T-helper 9 cell (primary cell): ENCODE data around the gene MBD2.
"Not testable (repeated sequence)": the region's sequence is repeated elsewhere in the genome, so short reads cannot be mapped to it uniquely, and the experiment has no call there.

Source experiments
- DNase-seq: peaks from one replicate; pipeline ENCODE4 v3.0.0-alpha.2; 2020

The MBD2 gene

DNA sequence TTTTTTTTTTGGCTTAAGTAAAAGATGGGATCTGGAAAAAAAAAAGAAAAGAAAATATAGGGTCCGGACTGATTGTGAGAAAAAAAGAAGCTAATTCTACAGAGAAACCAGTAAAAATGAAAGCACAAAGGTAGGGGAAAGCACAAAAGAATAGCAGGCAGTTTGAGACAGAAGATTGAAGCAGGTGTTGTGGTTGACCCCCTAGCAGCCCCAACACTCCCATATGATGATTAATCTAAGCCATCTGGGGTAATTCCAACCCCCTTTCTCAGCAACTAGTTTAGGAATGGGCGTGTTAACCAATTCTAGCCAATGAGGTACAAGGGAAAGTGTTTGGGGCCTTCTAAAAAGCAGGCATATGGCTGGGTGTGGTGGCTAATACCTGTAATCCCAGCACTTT lies 77.0 kb downstream of the MBD2 start:
- no peak for DNase-seq

GRCh38 chr18:54141041-54141608 lies 83.3 kb downstream of the MBD2 start:
- no peak for DNase-seq

DNA sequence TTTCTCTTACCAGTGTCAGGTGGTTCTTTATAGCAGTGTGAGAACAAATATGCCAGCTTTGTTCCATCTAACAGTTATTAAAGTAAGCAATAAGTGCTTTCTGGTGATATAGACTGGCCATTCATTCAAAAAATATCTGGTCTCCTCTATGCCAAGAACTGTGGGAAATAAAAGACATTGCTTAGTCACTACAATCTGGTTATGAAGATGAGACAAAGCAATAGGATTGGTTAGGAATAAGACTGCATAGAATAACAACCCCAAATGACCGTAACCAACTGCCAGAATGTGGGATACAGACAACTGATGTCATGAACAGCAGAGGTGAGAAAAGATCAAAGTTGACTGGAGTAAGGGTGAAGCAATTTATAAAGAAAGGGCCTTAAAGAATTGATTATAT lies 83.8 kb downstream of the MBD2 start:
- no peak for DNase-seq

GRCh38 chr18:54135216-54135615 lies 89.3 kb downstream of the MBD2 start:
- no peak for DNase-seq

DNA sequence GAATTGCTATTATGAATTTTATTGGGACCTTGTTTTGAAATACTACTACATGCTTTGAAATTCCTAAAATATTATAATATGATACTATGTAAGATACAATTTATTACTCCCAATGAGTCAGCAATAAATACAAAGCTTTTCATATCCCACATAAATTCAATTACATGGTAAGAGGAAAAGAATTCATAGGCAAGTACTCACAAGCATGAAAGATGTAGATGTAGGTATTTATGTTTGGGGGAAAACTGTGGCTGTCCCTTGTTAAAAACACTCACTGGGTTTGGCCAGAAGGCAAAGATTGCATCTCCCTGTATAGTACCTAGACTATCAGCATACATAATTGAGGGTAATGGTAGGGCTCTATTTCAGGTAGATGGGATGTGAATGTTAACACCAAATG lies 90.4 kb downstream of the MBD2 start:
- DNase-seq: no peak

DNA sequence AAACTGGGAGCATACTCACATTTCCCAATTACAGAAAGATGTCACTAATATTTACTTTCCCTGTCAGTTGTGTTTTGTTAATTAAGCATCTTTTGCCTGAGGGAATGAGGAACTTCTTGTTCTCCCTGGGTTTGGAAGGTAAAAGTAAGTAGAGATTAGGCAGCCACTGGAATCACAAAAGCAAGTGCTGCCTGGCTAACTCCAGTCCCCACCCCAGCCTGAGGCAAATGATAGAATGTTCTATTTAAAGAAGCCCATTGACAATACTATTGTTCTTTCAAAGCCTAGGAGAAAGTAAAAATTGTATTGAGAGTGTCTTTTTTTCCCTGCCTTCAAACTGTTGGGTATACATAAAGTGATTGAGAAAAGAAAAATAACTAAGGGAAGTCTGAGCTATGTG lies 93.8 kb downstream of the MBD2 start:
- DNase-seq: no peak

DNA sequence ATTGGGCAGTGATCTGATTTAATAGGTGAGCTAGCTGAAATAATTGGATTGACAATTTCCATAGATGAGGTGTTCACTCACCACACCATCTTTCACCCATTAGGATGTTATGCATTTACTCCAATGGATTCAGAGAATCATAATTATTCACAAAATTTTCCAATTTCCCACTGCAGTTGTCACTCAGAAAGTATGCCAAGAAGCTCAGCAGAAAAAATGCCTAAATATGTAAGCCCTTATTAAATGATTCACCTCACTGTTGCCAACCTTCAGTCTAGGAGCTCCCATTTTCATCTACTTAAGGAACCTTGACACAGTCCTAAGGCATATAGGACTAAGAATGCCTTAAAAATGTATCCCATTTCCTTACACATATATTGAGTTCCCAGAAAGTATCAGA lies 94.3 kb downstream of the MBD2 start:
- DNase-seq: no peak

- DNase-seq: no peak
Observed at GRCh38 chr18:54129448-54130067, 94.9 kb downstream of the MBD2 start.

DNA sequence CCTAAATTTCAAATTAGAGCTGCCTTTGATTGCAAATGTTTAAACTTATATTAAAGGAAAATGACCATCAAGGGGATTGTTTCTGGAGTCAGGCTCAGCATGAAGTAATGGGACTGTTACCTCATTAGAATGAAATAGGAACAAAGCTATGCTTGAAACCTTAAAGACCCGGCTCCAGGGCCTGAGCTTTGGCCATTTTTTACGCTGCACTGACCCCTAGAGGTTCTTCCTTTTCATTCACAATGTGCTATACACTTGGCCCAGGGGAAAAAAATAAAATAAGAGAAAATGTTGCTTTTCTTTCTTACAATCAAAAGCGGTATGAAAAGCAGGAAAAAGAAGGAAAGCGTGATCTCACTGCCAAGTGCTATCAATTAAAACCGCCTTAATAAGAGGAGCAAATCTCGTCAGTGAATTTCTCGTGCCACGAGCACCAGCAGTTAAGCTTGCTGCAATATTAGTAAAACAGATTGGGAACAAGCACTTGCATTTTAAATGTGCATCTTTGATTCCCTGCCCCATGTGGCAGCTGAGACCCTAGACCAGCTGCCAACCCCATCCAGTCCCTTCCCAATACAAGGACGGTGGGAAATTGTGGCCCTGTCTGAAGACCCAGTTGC lies 96.6 kb downstream of the MBD2 start:
- DNase-seq: no peak

GRCh38 chr18:54125429-54125828 lies 99.0 kb downstream of the MBD2 start:
- no peak for DNase-seq

DNA sequence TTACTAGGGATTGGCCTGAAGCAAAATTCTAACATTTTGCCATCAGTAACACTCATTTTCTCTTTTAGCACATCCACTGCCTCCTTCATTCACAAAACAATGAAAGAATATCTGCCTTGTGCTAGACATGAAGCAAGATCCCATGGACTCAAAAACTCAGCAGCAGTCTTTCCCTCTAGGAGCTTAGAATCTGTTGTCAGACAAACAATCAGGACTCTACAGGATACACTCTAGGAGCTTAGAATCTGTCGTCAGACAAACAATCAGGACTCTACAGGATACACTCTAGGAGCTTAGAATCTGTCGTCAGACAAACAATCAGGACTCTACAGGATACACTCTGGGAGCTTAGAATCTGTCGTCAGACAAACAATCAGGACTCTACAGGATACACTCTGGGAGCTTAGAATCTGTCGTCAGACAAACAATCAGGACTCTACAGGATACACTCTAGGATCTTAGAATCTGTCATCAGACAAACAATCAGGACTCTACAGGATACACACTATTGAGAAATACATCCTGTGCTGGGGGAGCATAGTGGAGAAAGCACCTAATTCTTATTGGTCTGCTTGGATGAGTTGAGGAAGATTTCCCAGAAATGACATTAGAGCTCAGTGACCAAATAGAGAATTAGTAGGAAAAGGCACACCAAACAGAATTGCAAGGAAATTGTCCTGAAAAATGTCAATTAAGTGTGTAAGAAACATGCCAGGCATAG lies 100.6 kb downstream of the MBD2 start:
- not testable (repeated sequence) for DNase-seq

DNA sequence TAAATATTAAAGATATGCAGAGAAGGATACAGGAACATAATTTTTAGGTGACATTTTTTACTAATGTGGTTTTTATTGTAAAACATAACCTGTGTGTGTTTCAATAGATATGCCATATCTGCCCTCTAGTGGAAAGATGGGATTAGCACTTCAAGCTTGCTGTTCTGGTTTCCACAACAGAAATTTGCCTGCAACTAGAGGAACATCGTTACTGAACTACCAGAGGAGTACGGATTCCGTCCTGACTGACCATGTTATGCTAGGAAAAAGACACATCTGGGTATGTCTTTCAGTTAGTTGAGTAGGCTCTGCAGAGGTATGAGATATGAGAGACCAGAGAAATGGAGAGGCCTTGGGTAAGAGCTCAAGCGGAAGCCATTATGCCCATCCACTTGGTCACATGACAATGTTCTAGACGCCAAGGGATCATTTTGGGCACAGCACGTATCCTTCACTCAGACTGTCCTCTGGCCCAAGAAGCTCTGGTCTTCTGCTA lies 104.9 kb downstream of the MBD2 start:
- no peak for DNase-seq

- no peak for DNase-seq
Observed at GRCh38 chr18:54117853-54118773, 106.4 kb downstream of the MBD2 start.

- DNase-seq: no peak
Observed at GRCh38 chr18:54116541-54117257, 107.8 kb downstream of the MBD2 start.

- DNase-seq: no peak
Observed at GRCh38 chr18:54112356-54112755, 112.1 kb downstream of the MBD2 start.

DNA sequence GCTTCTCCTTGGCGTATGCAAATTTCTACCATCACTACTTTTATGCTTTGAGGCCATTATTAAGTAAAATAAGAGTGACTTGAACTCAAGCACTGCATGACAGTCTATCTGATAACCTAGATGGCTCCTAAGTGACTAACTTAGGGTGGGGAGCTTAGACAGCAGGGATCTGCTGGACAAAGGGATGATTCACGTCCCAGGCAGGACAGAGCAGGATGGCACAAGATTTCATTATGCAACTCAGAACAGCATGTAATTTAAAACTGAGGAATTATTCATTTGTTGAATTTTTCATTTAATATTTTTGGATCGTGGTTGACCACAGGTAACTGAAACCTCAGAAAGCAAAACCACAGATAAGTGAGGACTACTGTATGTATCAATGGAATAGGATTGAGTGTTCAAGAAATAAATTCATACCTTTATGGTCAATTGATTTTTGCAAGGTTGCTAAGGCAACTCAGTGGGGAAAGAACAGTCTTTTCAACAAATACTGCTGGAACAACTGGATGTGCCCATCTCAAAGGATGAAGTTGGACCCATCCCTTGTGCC lies 115.3 kb downstream of the MBD2 start:
- no peak for DNase-seq

DNA sequence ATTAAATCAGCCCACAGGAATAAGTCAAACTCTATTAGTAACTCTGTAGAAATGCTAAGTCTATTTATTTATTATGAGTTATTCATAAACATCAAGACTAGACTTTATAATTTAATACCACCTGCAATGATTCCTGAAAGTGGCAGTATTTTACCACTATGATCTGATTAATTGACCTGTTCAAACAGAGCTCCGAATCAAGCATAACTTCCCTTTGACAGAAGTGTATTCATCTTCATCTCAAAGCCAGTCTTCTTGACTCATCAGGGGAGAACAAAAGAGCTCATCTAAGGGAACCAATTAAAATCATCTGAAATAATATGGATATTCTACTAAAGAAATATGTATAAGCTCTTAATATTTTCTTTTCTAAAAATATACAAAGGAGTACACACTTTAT lies 122.3 kb downstream of the MBD2 start:
- DNase-seq: no peak
